ENCODE measurements around the gene CADM1. TPM values are rescaled to one million over a fixed set of nuclear protein-coding genes. Genes with fewer than 3 reads are reported as not detected.

Gene CADM1
- total RNA-seq, 1 donor from 2014 or later: 51.1 TPM

- DNase-seq: no peak
- H3K4me3 ChIP-seq: no peak overlapping the region
- no peaks in the 10 kb centered on the region for H3K9me3 ChIP-seq (replicated peaks)
- TF ChIP-seq CTCF (IDR thresholded peaks at IDR 0.05; ENCODE audit: borderline replicate concordance): no peak
- H3K36me3 ChIP-seq: no peaks in the 10 kb centered on the region
- no peaks in the 10 kb centered on the region for H3K27me3 ChIP-seq (ENCODE audit: low read depth)
- no peaks in the 10 kb centered on the region for H3K4me1 ChIP-seq
- H3K27ac ChIP-seq (replicated peaks): no peak overlapping the region
- intact Hi-C loops (cut with micrococcal nuclease): no loop called here
Observed at GRCh38 chr11:115469361-115469760, 34.9 kb downstream of the CADM1 start.

DNA sequence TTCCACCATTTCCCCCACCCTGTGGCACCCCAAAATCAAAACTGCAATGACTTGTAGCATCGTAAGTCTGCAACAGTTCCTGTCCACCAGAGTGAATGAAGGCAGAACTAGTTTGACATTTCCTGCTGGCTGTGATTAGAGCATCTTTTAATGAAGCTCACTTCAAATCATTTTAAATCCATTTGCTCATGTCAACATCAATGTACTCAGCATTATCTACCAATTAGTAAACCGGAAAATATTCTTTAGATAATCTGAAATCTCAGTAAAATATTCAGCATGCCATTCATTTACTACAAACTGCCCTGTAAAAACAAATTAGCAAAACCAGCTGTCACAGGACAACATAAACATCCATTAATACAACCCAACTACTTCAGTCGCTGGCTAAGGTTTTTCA, 38.1 kb downstream of the CADM1 start:
- H3K27ac ChIP-seq (replicated peaks): no peak overlapping the region
- no peak overlapping the region for H3K4me3 ChIP-seq
- H3K36me3 ChIP-seq: no peaks in the 10 kb centered on the region
- H3K9me3 ChIP-seq (replicated peaks): no peaks in the 10 kb centered on the region
- no peak for TF ChIP-seq CTCF (IDR thresholded peaks at IDR 0.05; ENCODE audit: borderline replicate concordance)
- no peaks in the 10 kb centered on the region for H3K27me3 ChIP-seq (ENCODE audit: low read depth)
- peaks cover 10% of the 10 kb centered on the region for H3K4me1 ChIP-seq
- no peak for DNase-seq
- intact Hi-C loops (cut with micrococcal nuclease): no loop called here

GRCh38 chr11:115464269-115464668, 39.9 kb downstream of the CADM1 start:
- H3K36me3 ChIP-seq: no peaks in the 10 kb centered on the region
- no peak overlapping the region for H3K27ac ChIP-seq (replicated peaks)
- intact Hi-C loops (cut with micrococcal nuclease): no loop called here
- H3K27me3 ChIP-seq (ENCODE audit: low read depth): no peaks in the 10 kb centered on the region
- no peak for DNase-seq
- H3K4me3 ChIP-seq: no peak overlapping the region
- H3K9me3 ChIP-seq (replicated peaks): no peaks in the 10 kb centered on the region
- TF ChIP-seq CTCF (IDR thresholded peaks at IDR 0.05; ENCODE audit: borderline replicate concordance): no peak
- peaks cover 10% of the 10 kb centered on the region for H3K4me1 ChIP-seq

- no peak for TF ChIP-seq CTCF (IDR thresholded peaks at IDR 0.05; ENCODE audit: borderline replicate concordance)
- intact Hi-C loops (cut with micrococcal nuclease): no loop called here
- Histone ChIP-seq H3K36me3 (no peaks in the 10 kb centered on the region), H3K4me1 (peaks cover 10% of the 10 kb centered on the region), H3K9me3 (replicated peaks) (no peaks in the 10 kb centered on the region), H3K27ac (replicated peaks) (no peak overlapping the region), H3K4me3 (no peak overlapping the region), H3K27me3 (ENCODE audit: low read depth) (no peaks in the 10 kb centered on the region)
- no peak for DNase-seq
Observed at GRCh38 chr11:115463606-115464005, 40.6 kb downstream of the CADM1 start.

GRCh38 chr11:115462757-115463156, 41.5 kb downstream of the CADM1 start:
- intact Hi-C loops (cut with micrococcal nuclease): no loop called here
- Histone ChIP-seq H3K4me1 (peaks cover 10% of the 10 kb centered on the region), H3K27ac (replicated peaks) (peak overlapping the region; percentile 73), H3K4me3 (peak overlapping the region; percentile 56), H3K36me3 (no peaks in the 10 kb centered on the region), H3K9me3 (replicated peaks) (no peaks in the 10 kb centered on the region), H3K27me3 (ENCODE audit: low read depth) (no peaks in the 10 kb centered on the region)
- DNase-seq: no peak
- no peak for TF ChIP-seq CTCF (IDR thresholded peaks at IDR 0.05; ENCODE audit: borderline replicate concordance)
